H1 (cell line): ENCODE measurements around the gene DOCK8. TPM values are rescaled to one million over a fixed set of nuclear protein-coding genes. Genes with fewer than 3 reads are reported as not detected.

ENCODE experiments used
- CBX5 ChIP-seq: fragments of 300-800, 300-1000 bp; sonication (generic); IDR thresholded peaks from 2 replicates; pipeline ENCODE4 v1.7.1; 2016; ENCODE audit warnings: antibody characterized with exemption, low read length, low read depth
- HDAC2 ChIP-seq, 2 experiments: fragments of 300-600 bp in 1 of 2; sonication (generic) in 1 of 2; IDR thresholded peaks; 2 replicates each; pipeline ENCODE4 v1.6.1; 2011 to 2012; ENCODE audit warnings: low read depth in 2 of 2, low read length in 2 of 2, mild to moderate bottlenecking in 2 of 2, moderate library complexity in 2 of 2, borderline replicate concordance in 1 of 2, inconsistent platforms in 1 of 2
- HDAC6 ChIP-seq: IDR thresholded peaks from one replicate; pipeline ENCODE4 v1.7.1; 2012; ENCODE audit warnings: low read depth, mild to moderate bottlenecking, inconsistent platforms, low read length, moderate library complexity
- TCF12 ChIP-seq: IDR thresholded peaks from 2 replicates; pipeline ENCODE4 v1.6.1; 2011; ENCODE audit warnings: low read depth, mild to moderate bottlenecking, low read length
- polyA plus RNA-seq, 7 experiments: library from polyadenylated mRNA; depleted of rRNA in 3 of 7; stranded (reverse) in 5 of 7; unstranded in 2 of 7; fragments of >200 nt in 5 of 7; fragments of 200-250 nt in 2 of 7; gene quantifications; 1 replicate in 5 of 7; 2 replicates in 1 of 7; 4 replicates in 1 of 7; pipeline versions ENCODE4 v1.2.1 to v1.2.3, GENCODE V29; 2011 to 2013; ENCODE audit warnings: missing spikeins in 2 of 7, mixed read lengths in 2 of 7
- total RNA-seq: library from RNA; stranded (reverse); fragmentation: NEBNext Ultra II Directional; extraction: Animal tissue kit (Norgen Biotek cat#: 25700); gene quantifications from 2 replicates; pipeline ENCODE4 v1.2.1, GENCODE V29; 2021
- TF ChIP-seq, protein P1 (sequence below): fragments of 300-600 bp; sonication (generic); IDR thresholded peaks from 2 replicates; pipeline ENCODE4 v1.7.1; 2012; ENCODE audit warnings: low read length, moderate library complexity, mild to moderate bottlenecking, inconsistent platforms; ENCODE audit not compliant: insufficient replicate concordance

The DOCK8 gene
- total and polyA plus RNA-seq, 2 of the 8 experiments (the other 6 are each of a cell fraction or from before 2014, with no cell fraction given): 0.57 to 2.0 TPM

DNA sequence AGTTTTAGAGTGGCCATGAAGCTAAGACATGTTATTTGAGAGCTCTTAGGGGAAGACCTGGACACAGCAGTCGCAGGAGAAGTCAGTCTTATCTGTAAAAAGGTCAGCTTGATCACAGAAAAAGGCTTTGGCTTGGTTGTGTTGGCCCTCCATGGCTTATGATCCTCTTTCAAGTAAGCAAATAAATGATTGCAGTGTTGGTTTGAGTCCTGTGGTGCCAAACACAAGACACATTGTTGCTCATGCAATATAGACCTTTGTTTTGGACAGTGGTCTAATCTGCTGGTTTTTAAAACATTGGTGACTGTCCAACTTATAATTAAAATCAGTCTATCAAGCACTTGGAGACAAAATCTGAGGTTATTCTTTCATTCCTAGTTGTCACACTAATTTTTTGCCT, 54.0 kb downstream of the DOCK8 start (continued):
- TF ChIP-seq, protein P1, sequence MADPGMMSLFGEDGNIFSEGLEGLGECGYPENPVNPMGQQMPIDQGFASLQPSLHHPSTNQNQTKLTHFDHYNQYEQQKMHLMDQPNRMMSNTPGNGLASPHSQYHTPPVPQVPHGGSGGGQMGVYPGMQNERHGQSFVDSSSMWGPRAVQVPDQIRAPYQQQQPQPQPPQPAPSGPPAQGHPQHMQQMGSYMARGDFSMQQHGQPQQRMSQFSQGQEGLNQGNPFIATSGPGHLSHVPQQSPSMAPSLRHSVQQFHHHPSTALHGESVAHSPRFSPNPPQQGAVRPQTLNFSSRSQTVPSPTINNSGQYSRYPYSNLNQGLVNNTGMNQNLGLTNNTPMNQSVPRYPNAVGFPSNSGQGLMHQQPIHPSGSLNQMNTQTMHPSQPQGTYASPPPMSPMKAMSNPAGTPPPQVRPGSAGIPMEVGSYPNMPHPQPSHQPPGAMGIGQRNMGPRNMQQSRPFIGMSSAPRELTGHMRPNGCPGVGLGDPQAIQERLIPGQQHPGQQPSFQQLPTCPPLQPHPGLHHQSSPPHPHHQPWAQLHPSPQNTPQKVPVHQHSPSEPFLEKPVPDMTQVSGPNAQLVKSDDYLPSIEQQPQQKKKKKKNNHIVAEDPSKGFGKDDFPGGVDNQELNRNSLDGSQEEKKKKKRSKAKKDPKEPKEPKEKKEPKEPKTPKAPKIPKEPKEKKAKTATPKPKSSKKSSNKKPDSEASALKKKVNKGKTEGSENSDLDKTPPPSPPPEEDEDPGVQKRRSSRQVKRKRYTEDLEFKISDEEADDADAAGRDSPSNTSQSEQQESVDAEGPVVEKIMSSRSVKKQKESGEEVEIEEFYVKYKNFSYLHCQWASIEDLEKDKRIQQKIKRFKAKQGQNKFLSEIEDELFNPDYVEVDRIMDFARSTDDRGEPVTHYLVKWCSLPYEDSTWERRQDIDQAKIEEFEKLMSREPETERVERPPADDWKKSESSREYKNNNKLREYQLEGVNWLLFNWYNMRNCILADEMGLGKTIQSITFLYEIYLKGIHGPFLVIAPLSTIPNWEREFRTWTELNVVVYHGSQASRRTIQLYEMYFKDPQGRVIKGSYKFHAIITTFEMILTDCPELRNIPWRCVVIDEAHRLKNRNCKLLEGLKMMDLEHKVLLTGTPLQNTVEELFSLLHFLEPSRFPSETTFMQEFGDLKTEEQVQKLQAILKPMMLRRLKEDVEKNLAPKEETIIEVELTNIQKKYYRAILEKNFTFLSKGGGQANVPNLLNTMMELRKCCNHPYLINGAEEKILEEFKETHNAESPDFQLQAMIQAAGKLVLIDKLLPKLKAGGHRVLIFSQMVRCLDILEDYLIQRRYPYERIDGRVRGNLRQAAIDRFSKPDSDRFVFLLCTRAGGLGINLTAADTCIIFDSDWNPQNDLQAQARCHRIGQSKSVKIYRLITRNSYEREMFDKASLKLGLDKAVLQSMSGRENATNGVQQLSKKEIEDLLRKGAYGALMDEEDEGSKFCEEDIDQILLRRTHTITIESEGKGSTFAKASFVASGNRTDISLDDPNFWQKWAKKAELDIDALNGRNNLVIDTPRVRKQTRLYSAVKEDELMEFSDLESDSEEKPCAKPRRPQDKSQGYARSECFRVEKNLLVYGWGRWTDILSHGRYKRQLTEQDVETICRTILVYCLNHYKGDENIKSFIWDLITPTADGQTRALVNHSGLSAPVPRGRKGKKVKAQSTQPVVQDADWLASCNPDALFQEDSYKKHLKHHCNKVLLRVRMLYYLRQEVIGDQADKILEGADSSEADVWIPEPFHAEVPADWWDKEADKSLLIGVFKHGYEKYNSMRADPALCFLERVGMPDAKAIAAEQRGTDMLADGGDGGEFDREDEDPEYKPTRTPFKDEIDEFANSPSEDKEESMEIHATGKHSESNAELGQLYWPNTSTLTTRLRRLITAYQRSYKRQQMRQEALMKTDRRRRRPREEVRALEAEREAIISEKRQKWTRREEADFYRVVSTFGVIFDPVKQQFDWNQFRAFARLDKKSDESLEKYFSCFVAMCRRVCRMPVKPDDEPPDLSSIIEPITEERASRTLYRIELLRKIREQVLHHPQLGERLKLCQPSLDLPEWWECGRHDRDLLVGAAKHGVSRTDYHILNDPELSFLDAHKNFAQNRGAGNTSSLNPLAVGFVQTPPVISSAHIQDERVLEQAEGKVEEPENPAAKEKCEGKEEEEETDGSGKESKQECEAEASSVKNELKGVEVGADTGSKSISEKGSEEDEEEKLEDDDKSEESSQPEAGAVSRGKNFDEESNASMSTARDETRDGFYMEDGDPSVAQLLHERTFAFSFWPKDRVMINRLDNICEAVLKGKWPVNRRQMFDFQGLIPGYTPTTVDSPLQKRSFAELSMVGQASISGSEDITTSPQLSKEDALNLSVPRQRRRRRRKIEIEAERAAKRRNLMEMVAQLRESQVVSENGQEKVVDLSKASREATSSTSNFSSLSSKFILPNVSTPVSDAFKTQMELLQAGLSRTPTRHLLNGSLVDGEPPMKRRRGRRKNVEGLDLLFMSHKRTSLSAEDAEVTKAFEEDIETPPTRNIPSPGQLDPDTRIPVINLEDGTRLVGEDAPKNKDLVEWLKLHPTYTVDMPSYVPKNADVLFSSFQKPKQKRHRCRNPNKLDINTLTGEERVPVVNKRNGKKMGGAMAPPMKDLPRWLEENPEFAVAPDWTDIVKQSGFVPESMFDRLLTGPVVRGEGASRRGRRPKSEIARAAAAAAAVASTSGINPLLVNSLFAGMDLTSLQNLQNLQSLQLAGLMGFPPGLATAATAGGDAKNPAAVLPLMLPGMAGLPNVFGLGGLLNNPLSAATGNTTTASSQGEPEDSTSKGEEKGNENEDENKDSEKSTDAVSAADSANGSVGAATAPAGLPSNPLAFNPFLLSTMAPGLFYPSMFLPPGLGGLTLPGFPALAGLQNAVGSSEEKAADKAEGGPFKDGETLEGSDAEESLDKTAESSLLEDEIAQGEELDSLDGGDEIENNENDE: no peak
- TF ChIP-seq TCF12 (no peak), HDAC2 (IDR thresholded peaks at IDR 0.05; ENCODE audit: borderline replicate concordance in 1 of 2, low read depth in 2 of 2, low read length in 2 of 2) (no peak), HDAC6 (no peak), CBX5 (no peak)
